ENCODE results near the gene KNDC1. TPM values are rescaled to one million over a fixed set of nuclear protein-coding genes. Genes with fewer than 3 reads are reported as not detected.
A peak's percentile ranks its signal among the peaks of the same experiment; 100 is the strongest.

The KNDC1 gene
- polyA plus RNA-seq, 6 donors from 2014 or later: 0.04 to 0.08 (median 0.08) TPM; not detected in 3

DNA sequence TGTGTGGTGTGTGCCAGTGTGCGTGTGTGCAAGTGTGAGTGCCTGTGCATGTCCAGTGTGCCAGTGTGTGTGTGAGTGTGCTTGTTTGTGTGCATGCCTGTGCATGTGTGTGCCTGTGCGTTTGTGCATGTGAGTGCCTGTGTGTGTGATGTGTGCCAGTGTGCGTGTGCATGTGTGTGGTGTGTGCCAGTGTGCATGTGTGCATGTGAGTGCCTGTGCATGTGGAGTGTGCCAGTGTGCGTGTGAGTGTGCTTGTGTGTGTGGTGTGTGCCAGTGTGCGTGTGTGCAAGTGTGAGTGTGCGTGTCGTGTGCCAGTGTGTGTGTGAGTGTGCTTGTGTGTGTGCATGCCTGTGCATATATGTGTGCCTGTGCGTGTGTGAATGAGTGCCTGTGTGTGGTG, 38.5 kb upstream of the KNDC1 start:
- Mint-ChIP-seq H3K27ac (no peak overlapping the region), H3K4me3 (no peak overlapping the region), H3K9me3 (peaks cover 4 to 22% (median 13%) of the 10 kb centered on the region in 7 donors), H3K36me3 (peaks cover 5 to 21% of the 10 kb centered on the region in 2 donors), H3K4me1 (peaks cover 0 to 7% (median 3%) of the 10 kb centered on the region in 3 donors), H3K27me3 (peaks cover 10 to 37% (median 14%) of the 10 kb centered on the region in 3 donors)
- ATAC-seq (ENCODE audit: low read depth in 2 of 2) (no peak), DNase-seq (no peak)

DNA sequence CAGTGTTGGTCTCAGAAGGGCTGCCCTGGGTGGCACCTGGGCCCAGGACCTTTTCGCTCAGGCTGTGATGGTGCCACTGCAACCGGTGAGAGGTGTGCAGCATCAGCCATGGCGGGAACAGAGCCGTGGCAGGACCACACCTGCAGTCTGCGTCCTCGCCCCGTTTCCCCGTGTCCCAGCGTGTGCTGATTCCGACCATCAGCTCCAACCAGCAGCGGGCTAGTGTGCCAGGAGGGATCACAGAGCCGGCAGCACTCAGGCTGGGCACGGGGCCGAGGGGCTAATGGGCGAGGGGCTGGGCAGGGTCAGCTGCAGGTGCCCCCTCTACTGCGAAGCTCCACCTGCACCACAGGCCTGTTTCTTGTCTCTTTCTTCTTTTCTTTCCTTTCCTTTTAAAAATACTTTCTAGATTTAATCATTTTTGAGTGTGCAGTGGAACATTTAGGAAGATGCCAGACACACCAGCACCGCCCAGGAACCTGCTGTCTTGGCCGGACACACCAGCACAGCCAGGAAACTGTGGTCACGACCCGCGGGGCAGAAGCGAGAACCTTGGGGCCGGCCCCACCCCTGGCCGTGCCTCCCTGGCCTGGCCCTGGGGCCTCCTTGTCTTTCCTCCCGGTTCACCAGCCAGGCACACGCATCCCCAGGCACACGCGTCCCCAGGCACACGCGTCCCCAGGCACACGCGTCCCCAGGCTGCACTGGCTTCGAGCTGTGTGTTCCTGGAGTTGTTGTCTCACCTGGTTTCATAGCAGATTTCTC, 37.7 kb upstream of the KNDC1 start:
- peaks cover 5 to 21% of the 10 kb centered on the region in 2 donors for H3K36me3 Mint-ChIP-seq
- DNase-seq: no peak
- H3K4me1 Mint-ChIP-seq: peaks cover 0 to 7% (median 3%) of the 10 kb centered on the region in 3 donors
- H3K27me3 Mint-ChIP-seq: peaks cover 10 to 37% (median 14%) of the 10 kb centered on the region in 3 donors
- H3K9me3 Mint-ChIP-seq: peaks cover 4 to 22% (median 13%) of the 10 kb centered on the region in 7 donors
- no peak overlapping the region for H3K4me3 Mint-ChIP-seq
- H3K27ac Mint-ChIP-seq: no peak overlapping the region
- ATAC-seq (ENCODE audit: low read depth in 2 of 2): no peak

GRCh38 chr10:133123050-133123745, 36.8 kb upstream of the KNDC1 start:
- peaks cover 2 to 18% (median 11%) of the 10 kb centered on the region in 7 donors for H3K9me3 Mint-ChIP-seq
- peak overlapping the region in 1 of 8 donors; percentile 10 for H3K4me3 Mint-ChIP-seq
- H3K4me1 Mint-ChIP-seq: peaks cover 0 to 7% (median 3%) of the 10 kb centered on the region in 3 donors
- ATAC-seq (ENCODE audit: low read depth in 2 of 2): no peak
- no peak for DNase-seq
- peaks cover 10 to 37% (median 14%) of the 10 kb centered on the region in 3 donors for H3K27me3 Mint-ChIP-seq
- peaks cover 5 to 21% of the 10 kb centered on the region in 2 donors for H3K36me3 Mint-ChIP-seq
- H3K27ac Mint-ChIP-seq: no peak overlapping the region

GRCh38 chr10:133123746-133124356, 36.2 kb upstream of the KNDC1 start:
- no peak for DNase-seq
- Mint-ChIP-seq H3K9me3 (peaks cover under 1 to 12% (median 9%) of the 10 kb centered on the region in 7 donors), H3K4me1 (peaks cover 0 to 7% (median 3%) of the 10 kb centered on the region in 3 donors), H3K36me3 (peaks cover 5 to 15% of the 10 kb centered on the region in 2 donors), H3K4me3 (no peak overlapping the region), H3K27me3 (peaks cover 10 to 37% (median 11%) of the 10 kb centered on the region in 3 donors), H3K27ac (no peak overlapping the region)
- ATAC-seq (ENCODE audit: low read depth in 2 of 2): no peak

GRCh38 chr10:133124357-133125211, 35.4 kb upstream of the KNDC1 start:
- Mint-ChIP-seq H3K9me3 (peaks cover 0 to 7% (median 2%) of the 10 kb centered on the region in 7 donors), H3K27ac (no peak overlapping the region), H3K4me1 (peaks cover 0 to 7% (median 3%) of the 10 kb centered on the region in 3 donors), H3K36me3 (peaks cover 5 to 8% of the 10 kb centered on the region in 2 donors), H3K27me3 (peaks cover 10 to 37% (median 10%) of the 10 kb centered on the region in 3 donors), H3K4me3 (no peak overlapping the region)
- ATAC-seq (ENCODE audit: low read depth in 2 of 2) (no peak), DNase-seq (no peak)

GRCh38 chr10:133125901-133126300, 34.1 kb upstream of the KNDC1 start:
- DNase-seq: no peak
- peaks cover 0 to 7% (median 3%) of the 10 kb centered on the region in 3 donors for H3K4me1 Mint-ChIP-seq
- H3K27ac Mint-ChIP-seq: no peak overlapping the region
- H3K27me3 Mint-ChIP-seq: peaks cover 5 to 37% (median 10%) of the 10 kb centered on the region in 3 donors
- ATAC-seq (ENCODE audit: low read depth in 2 of 2): no peak
- no peak overlapping the region for H3K4me3 Mint-ChIP-seq
- H3K36me3 Mint-ChIP-seq: peaks cover 0 to 7% of the 10 kb centered on the region in 2 donors
- H3K9me3 Mint-ChIP-seq: peaks cover 0 to 2% (median 0%) of the 10 kb centered on the region in 7 donors

- peaks cover 0 to 12% (median 9%) of the 10 kb centered on the region in 3 donors for H3K4me1 Mint-ChIP-seq
- no peak overlapping the region for H3K27ac Mint-ChIP-seq
- ATAC-seq (ENCODE audit: low read depth in 2 of 2): no peak
- peaks cover 0 to 7% of the 10 kb centered on the region in 2 donors for H3K36me3 Mint-ChIP-seq
- H3K27me3 Mint-ChIP-seq: peaks cover 5 to 37% (median 10%) of the 10 kb centered on the region in 3 donors
- H3K9me3 Mint-ChIP-seq: peaks cover 0 to 2% (median 0%) of the 10 kb centered on the region in 7 donors
- H3K4me3 Mint-ChIP-seq: no peak overlapping the region
- DNase-seq: no peak
These were observed 33.4 kb upstream of the KNDC1 start for GRCh38 chr10:133126431-133127290.

DNA sequence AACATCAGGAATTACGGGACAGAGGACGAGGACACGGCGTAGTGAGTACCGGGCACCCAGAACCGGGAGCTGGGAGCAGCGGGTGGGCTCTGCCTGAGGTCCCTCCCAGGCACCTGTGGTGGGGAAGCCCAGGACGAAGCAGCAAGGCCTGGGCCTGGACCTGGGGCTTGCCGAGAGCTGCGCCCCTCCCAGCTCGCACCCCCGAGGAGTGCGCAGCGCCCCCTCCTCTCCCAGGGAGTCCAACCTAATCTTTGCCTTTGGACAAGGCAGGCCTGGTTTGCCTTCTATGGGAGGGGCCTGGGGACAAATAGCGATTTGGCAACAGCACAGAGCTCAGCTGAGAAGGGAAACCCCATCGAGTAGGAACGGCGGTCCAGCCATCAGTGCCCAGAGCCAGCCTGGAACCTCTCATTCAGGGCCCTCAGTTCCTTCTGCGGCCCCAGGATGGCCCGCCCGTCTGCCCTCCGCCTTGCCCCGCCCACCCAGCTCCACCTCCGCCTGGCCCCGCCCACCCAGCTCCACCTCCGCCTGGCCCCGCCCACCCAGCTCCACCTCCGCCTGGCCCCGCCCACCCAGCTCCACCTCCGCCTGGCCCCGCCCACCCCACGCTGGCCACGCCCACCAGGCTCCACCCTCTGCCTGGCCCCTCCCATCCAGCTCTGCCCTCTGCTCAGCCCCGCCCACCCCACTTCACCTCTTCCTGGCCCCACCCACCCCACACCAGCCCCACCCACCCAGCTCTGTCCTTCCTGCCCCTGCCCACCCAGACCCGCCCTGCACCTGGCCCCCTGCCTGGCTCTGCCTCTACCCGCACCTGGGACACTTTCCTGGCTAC, 32.5 kb upstream of the KNDC1 start:
- no peak for ATAC-seq (ENCODE audit: low read depth in 2 of 2)

DNA sequence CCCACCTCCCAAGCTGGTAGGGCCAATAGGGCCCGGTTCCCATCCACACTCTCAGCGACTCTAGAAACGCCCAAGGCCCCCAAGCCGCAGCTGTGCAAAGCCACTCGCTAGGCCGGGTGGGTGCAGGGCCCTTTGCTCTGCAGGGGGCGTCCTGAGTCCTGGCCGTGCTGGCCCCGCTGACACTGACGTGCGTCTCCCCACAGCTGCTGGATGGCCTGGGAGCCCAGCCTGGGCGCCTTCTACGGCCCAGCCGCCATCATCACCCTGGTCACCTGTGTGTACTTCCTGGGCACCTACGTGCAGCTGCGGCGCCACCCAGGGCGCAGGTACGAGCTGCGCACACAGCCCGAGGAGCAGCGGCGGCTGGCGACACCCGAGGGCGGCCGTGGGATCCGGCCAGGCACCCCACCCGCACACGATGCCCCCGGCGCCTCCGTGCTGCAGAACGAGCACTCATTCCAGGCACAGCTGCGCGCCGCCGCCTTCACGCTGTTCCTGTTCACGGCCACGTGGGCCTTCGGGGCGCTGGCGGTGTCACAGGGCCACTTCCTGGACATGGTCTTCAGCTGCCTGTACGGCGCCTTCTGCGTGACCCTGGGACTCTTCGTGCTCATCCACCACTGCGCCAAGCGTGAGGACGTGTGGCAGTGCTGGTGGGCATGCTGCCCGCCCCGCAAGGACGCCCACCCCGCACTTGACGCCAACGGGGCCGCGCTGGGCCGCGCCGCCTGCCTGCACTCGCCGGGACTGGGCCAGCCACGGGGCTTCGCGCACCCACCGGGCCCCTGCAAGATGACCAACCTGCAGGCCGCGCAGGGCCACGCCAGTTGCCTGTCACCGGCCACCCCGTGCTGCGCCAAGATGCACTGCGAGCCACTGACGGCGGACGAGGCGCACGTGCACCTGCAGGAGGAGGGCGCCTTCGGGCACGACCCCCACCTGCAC, 31.6 kb upstream of the KNDC1 start:
- Mint-ChIP-seq H3K4me1 (peaks cover 7 to 16% (median 13%) of the 10 kb centered on the region in 3 donors), H3K27ac (peak overlapping the region in 1 of 6 donors; percentile 95), H3K36me3 (peaks cover 0 to 7% of the 10 kb centered on the region in 2 donors), H3K27me3 (peaks cover 5 to 29% (median 10%) of the 10 kb centered on the region in 3 donors), H3K9me3 (peaks cover 0 to 2% (median 0%) of the 10 kb centered on the region in 7 donors), H3K4me3 (no peak overlapping the region)
- ATAC-seq (ENCODE audit: low read depth in 2 of 2): no peak
- DNase-seq: no peak

More for the DNA sequence above, 32.5 kb upstream of the KNDC1 start:
- H3K4me3 Mint-ChIP-seq: no peak overlapping the region
- peaks cover 0 to 7% of the 10 kb centered on the region in 2 donors for H3K36me3 Mint-ChIP-seq
- no peak for DNase-seq
- H3K27ac Mint-ChIP-seq: peak overlapping the region in 1 of 6 donors; percentile 95
- H3K27me3 Mint-ChIP-seq: peaks cover 5 to 37% (median 10%) of the 10 kb centered on the region in 3 donors
- H3K9me3 Mint-ChIP-seq: peaks cover 0 to 2% (median 0%) of the 10 kb centered on the region in 7 donors
- H3K4me1 Mint-ChIP-seq: peaks cover 7 to 19% (median 16%) of the 10 kb centered on the region in 3 donors

- Mint-ChIP-seq H3K4me3 (no peak overlapping the region), H3K27me3 (peaks cover 5 to 21% (median 14%) of the 10 kb centered on the region in 3 donors), H3K9me3 (peaks cover 0 to 2% (median 0%) of the 10 kb centered on the region in 7 donors), H3K4me1 (peaks cover 7 to 18% (median 15%) of the 10 kb centered on the region in 3 donors), H3K36me3 (peaks cover 0 to 7% of the 10 kb centered on the region in 2 donors), H3K27ac (no peak overlapping the region)
- DNase-seq (no peak), ATAC-seq (ENCODE audit: low read depth in 2 of 2) (no peak)
These were observed 30.8 kb upstream of the KNDC1 start for GRCh38 chr10:133129071-133129858.

All from naive B cell (primary cell).